HG03520 (cell line): ENCODE results near the gene GPC5.

ENCODE experiments used
- ATAC-seq: cut with Tn5 transposase; IDR thresholded peaks from one replicate; pipeline ENCODE4 v1.9.1; 2021; ENCODE audit warnings: mild to moderate bottlenecking, moderate library complexity; ENCODE audit not compliant: unreplicated experiment

GPC5 gene

GRCh38 chr13:92578358-92578757, 1179.9 kb downstream of the GPC5 start:
- no peak for ATAC-seq

- no peak for ATAC-seq
Measured at GRCh38 chr13:92589955-92590354, 1191.5 kb downstream of the GPC5 start.

- ATAC-seq = no peak
Measured at GRCh38 chr13:92590503-92590908, 1192.1 kb downstream of the GPC5 start.

- no peak for ATAC-seq
Measured at GRCh38 chr13:92591117-92591516, 1192.7 kb downstream of the GPC5 start.

GRCh38 chr13:92592757-92593156, 1194.3 kb downstream of the GPC5 start:
- no peak for ATAC-seq

GRCh38 chr13:92602560-92602959, 1204.1 kb downstream of the GPC5 start:
- ATAC-seq = no peak

GRCh38 chr13:92609376-92609775, 1211.0 kb downstream of the GPC5 start:
- ATAC-seq = no peak

GRCh38 chr13:92612892-92613291, 1214.5 kb downstream of the GPC5 start:
- no peak for ATAC-seq

DNA sequence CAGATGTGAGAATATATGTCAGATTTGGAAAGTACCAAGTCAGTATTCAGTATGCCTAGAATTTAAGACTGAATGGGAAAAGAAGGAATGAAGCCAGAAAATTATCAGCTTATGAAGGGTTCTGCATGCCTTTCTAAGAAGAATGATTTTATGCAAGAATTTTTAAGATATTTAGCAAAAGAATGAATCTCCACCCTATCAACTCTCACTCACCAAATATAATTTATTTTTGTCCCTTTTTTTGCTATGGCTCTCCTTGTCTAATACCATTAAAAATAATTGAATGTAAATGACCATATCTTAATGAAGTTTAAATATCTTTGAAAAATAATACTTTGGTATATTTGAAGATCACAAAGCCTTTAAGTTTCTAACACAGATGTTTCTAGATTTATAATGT, 1215.5 kb downstream of the GPC5 start:
- no peak for ATAC-seq

- ATAC-seq = no peak
Measured at GRCh38 chr13:92621985-92622384, 1223.6 kb downstream of the GPC5 start.

- ATAC-seq = no peak
Measured at GRCh38 chr13:92622905-92623304, 1224.5 kb downstream of the GPC5 start.

DNA sequence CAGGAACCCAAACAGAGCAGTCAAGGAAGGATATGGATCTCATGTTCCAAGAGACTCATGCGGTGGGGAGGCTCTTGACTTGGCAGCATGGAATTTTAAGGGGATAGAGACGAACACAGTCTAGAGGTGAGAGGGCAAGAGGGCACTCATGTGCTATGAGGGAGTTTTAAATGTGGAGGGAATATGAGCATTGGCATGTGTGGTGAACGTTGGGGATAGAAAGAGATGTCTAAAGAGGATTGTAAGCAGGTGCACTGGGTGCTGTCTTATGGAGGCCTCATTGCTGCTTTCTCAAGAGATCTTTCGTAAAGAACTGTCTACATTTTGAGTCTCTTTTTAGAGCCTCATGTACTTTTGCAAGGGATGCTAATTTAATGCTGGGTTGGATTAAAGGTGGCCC, 1227.9 kb downstream of the GPC5 start:
- no peak for ATAC-seq

DNA sequence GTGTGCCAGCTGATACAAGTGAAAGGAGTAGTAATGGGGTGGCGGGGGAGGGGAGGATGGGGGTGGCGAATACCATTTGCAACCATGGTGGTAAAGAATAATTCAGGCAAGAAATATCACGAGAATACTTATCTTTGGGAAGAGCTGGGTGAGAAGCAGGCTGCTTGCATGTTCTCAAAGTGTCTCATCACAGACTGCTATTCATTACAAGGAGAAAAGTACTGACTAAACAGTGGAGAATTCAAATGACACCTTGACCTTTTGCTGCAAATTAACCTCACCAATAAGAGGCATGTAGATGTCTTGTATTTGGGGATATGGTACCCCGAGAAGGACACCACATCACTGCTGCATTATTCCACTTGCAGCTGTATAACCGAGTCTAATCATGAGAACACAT, 1242.5 kb downstream of the GPC5 start:
- no peak for ATAC-seq

DNA sequence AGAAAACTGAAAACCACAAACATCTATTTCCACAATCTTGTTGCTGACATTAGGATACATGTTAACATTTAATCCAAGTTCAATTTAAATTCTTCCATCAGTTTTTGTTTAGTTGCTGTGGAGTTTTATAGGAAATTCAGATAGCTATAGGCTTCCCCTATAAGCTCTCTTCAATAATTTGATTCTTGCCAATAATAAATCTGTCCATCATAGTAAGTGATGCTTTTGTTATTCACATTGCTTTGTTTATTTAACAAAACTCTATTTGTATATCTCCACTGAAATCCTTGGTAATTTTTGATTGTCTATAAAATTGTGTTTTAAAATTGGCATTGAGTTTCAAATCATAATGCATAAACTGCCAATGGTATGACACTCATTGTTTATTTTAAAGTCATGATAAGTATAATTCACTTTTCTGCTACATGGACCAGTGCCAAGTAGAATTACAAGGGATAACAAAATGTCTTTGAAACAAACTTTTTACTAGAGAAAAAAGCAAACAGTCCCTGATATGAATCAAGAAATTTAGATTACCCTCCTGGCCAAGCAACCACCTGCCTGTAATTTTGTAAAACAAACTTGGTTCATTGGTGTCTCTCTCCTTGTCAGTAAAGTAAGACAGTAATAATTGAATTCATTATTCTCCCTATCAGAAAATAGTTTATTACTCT, 1250.9 kb downstream of the GPC5 start:
- ATAC-seq = no peak

DNA sequence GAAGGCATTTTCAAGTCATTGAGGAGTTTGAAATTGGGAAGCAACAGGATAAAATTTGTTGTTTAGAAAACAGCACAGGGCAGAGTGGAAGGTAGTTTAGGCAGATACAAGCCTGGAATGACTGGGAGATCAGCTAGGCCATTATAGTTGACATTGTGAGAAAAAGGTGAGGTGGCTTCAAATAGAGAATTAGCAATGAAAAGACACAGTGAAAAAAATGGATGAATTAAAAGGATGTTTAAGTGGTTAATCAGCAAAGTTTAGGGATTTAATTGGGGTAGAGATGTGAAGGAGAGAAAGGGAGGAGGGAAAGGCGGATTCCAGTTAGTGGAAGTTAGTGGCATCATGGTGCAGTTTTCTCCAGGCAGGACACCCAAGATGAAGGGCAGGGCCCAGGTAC, 1257.7 kb downstream of the GPC5 start:
- no peak for ATAC-seq

- ATAC-seq = no peak
Measured at GRCh38 chr13:92656648-92657047, 1258.2 kb downstream of the GPC5 start.

DNA sequence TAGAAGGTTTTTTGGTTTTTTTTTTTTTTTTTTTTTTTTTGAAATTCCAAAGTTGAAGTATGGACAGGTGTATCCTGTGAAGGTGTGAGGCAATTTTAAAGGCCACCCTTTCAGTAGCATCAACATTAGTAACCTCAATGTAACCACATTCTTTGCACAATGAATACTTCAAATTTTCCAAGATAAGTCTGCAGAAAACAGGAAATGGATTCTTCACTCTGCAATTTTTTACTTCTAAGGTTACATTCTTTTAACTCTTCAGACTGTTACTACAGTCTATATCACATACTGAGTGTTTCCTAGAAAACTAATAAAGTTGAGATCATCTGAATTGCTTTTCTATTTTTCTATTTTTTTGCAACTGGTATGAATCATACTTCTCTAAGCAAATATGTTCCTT, 1259.1 kb downstream of the GPC5 start:
- ATAC-seq = no peak

DNA sequence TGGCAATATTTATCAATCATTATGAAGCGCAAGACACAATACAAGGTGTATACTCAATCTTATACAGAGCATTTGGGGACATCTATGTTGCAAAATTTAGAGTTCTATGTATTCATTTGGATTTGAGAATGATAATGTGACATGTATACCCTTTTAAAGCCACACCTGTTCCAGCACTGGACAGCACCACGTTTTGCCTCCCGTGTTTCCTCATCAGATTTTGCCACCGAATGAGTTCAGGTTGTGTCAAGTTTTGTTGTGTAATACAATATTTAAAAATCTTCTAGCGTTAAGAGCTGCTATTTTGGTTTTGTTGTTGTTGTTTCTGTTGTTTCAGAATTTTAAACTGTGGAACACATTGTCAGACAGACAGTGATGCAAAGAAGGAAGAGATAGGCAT, 1259.9 kb downstream of the GPC5 start:
- no peak for ATAC-seq

DNA sequence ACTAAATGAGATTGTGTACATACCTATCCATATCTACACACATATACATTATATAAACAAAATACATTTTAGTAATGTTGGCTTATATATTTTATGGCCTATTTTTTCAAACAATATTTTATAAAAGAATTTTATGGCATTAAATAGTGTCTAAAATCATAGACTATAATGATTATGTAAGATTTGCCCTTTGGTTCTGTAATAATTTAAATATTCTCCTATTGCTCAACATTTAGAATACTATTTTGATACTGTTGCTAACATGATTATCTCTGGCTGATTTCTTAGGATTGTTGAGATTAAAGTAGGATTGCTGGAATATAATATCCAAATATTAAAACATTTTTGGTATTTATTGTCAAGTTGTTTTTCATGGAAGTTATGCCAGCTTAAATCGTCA, 1263.0 kb downstream of the GPC5 start:
- ATAC-seq = no peak

DNA sequence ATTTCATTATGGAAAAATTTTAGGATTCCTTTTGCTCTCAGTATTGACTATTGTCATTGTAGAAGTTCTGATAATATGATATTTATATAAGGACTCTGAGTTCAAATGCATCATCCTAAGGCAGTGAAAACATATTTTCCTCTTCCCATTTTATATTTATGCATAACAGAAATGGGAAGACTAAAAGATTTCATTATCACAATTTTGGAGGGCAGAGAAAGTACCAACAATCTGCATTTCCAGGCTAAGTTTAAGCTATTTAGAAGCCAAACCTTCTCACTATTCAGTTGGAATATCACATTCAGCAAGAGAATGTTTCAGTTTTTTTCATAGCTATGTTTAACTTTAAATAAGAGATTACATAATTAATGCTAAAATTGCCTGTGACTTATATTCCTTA, 1269.7 kb downstream of the GPC5 start:
- ATAC-seq = no peak

DNA sequence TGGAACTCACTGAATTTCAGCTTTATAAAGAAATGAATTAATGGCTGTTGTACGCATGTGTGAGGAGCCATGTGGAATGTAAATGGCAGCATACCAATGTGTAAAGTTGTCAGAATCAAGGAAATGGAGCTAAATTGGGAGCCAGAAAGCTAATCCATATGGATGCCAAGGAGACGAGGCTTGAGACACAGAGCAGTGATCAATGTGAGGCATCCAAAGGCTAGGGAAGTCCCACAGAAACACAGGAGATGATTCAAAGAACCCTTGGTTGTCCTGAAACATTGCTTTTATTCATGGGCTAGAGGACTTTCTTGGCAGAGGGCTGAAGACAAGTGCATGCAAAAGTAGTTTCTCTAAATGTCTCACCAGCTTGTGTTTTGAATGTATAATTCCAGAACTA, 1271.7 kb downstream of the GPC5 start:
- ATAC-seq = no peak

- no peak for ATAC-seq
Measured at GRCh38 chr13:92671821-92672220, 1273.4 kb downstream of the GPC5 start.

DNA sequence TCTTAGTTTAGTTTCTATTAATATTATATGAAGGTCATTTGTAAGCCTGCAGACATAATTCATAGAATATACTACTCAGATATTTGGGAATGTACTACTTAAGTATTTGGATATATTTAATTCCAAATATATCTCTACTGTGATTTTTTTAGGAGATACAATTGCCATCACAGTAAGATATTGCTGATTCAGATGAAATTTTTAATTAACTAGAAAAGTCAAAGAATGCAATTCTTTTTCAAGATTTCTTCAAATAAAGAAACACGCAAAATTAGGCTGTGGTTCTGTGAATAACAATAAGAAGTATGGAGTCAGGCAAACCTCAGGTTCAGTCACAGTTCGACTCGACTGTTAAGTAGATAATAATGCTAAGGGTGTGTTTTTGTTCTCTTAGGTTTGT, 1277.8 kb downstream of the GPC5 start:
- ATAC-seq = no peak
